Measurements from ENCODE around the gene FKBP1A. TPM values are rescaled to one million over a fixed set of nuclear protein-coding genes. Genes with fewer than 3 reads are reported as not detected.

FKBP1A gene
- total RNA-seq, 3 donors from 2014 or later = 168 to 326 (median 300) TPM

DNA sequence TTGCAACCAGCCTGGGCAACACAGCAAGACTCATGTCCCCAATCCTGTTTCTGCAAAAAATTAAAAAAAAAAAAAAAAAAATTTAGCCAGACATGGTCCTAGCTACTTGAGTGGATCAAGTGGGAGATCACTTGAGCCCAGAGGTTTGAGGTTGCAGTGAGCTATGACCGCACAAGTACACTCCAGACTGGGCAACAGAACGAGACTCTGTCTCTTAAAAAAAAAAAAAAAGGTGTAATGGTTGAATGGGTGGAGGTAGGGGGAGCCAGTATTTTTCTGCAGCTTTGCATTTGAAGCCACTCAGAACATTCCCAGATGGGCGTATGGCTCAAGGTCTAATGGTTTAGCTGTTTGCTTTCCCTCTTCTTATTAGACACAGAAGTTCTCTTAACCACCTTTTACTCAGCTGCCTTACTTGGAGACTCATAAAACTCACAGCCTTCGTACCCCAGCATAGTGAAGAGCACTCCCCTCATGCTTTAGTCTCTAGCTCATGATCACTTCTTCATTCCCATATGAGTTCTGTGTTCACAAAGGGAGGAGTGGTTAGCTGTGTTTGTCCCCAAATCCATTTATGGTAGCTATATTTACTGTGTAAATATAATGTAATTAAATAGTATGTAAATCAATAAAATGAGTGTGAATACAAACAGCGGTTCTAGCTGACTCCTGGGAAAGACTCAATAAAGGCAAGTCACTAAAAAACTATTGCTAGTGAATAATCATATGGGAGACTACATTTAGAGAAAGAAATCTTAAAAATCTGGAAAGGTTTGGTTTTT is 9.0 kb downstream of the FKBP1A start:
- no peak for TF ChIP-seq CTCF (IDR thresholded peaks at IDR 0.05)
- H3K36me3 ChIP-seq (ENCODE audit: low read depth) = no peaks in the 10 kb centered on the region
- peaks cover 67% of the 10 kb centered on the region for H3K4me1 ChIP-seq (ENCODE audit: low read depth)
- H3K4me3 ChIP-seq = no peak overlapping the region
- no peaks in the 10 kb centered on the region for H3K9me3 ChIP-seq
- DNase-seq = no peak
- ATAC-seq = peak; percentile 84
- intact Hi-C loops (cut with DNase I, micrococcal nuclease) = no loop called here

DNA sequence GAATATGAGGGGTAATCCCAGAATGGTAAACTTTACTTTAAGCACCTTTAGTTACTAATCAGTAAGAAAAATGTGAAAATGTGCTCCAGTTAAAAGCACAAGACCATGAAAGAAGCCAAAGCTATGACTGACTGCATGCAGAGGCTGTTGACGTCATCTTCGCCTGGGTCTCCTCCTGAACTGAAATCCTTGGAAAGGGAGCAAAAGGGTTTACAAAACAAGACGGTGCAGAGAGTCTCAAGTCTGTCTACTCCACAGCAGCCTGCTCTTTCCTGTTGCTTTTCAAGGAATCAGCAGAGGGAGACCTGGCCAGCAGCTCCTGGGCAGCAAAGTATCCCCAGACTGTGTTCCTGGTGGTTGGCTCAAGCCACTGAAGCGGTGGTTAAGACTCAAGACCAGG is 10.2 kb downstream of the FKBP1A start:
- DNase-seq (no peak), ATAC-seq (no peak)
- H3K4me1 ChIP-seq (ENCODE audit: low read depth) = peaks cover 61% of the 10 kb centered on the region
- H3K36me3 ChIP-seq (ENCODE audit: low read depth) = no peaks in the 10 kb centered on the region
- H3K9me3 ChIP-seq = no peaks in the 10 kb centered on the region
- intact Hi-C loops (cut with DNase I, micrococcal nuclease) = no loop called here
- H3K4me3 ChIP-seq = no peak overlapping the region
- TF ChIP-seq CTCF (IDR thresholded peaks at IDR 0.05) = no peak

DNA sequence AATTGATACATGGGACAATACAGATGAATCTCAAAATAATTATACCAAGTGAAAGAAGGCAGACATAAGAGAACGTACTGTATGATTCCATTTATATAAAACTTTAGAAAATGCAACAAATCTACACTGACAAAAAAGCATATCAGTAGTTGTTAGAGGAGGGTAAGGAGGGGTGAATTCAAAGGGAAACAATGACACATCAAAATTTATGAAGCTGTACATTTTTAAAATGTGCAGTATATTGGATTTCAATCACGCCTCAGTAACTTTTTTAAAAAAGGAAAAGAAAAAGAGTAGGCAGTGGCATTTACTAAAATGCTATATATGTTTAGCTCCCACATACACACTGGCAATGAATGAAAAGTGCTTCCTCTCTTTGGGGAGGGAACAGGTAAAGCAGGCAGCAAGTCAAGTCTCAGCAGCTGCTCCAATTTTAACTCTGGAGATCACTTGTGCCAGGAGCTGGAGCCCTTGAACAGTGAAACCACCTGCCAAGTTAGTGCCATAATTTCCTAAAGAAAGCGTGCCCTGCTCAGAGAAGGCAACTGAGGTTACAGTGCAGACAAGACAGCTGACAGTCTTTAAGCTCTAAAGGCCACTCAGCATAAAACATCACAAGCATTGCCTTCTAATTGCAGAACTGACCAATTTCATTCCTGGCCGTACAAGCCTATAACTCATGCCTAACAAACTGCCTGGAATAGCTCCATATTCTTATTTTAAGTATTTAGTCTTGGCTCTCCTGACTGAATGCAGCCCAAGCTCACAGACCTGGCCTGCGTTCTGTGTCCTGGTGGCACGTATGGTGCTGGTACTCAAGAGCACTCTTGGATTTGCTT is 10.9 kb downstream of the FKBP1A start:
- intact Hi-C loops (cut with DNase I, micrococcal nuclease) = no loop called here
- Histone ChIP-seq H3K9me3 (no peaks in the 10 kb centered on the region), H3K4me3 (no peak overlapping the region), H3K4me1 (ENCODE audit: low read depth) (peaks cover 63% of the 10 kb centered on the region), H3K36me3 (ENCODE audit: low read depth) (no peaks in the 10 kb centered on the region)
- ATAC-seq (no peak), DNase-seq (no peak)
- no peak for TF ChIP-seq CTCF (IDR thresholded peaks at IDR 0.05)

DNA sequence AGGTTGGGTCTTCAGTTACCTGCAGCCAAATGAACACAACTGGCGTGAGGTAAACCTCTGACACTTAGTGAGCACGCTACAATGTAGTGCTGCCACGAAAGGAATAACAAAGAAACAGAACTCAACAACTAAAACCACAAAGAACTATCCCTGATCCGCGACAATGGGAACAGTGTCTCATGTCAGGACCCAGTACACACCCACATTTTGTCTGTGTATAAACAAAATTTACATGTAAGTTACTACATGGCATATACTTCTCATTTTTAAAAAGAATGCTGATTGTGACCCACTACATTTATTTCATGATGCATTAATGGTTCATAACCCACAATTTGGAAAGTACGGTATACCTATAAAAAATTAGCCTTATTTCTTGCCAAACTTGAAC is 14.1 kb downstream of the FKBP1A start:
- no peak for TF ChIP-seq CTCF (IDR thresholded peaks at IDR 0.05)
- Histone ChIP-seq H3K4me1 (ENCODE audit: low read depth) (peaks cover 36% of the 10 kb centered on the region), H3K9me3 (no peaks in the 10 kb centered on the region), H3K4me3 (no peak overlapping the region), H3K36me3 (ENCODE audit: low read depth) (no peaks in the 10 kb centered on the region)
- ATAC-seq = no peak
- DNase-seq = no peak
- intact Hi-C loops (cut with DNase I, micrococcal nuclease) = loop anchor here in 1 of 2 donors (5.0 kb wide), 1 partner anchor 51 kb away; the partner anchor contains the start of gene SDCBP2

- intact Hi-C loops (cut with DNase I, micrococcal nuclease) = loop anchor here in 1 of 2 donors (5.0 kb wide), 1 partner anchor 51 kb away; the partner anchor contains the start of gene SDCBP2
- Histone ChIP-seq H3K9me3 (no peaks in the 10 kb centered on the region), H3K4me3 (no peak overlapping the region), H3K36me3 (ENCODE audit: low read depth) (no peaks in the 10 kb centered on the region), H3K4me1 (ENCODE audit: low read depth) (peaks cover 31% of the 10 kb centered on the region)
- no peak for DNase-seq
- no peak for TF ChIP-seq CTCF (IDR thresholded peaks at IDR 0.05)
- ATAC-seq = no peak
These were observed 14.7 kb downstream of the FKBP1A start for GRCh38 chr20:1377984-1378734.
